ENCODE results near the gene SPR. TPM values are rescaled to one million over a fixed set of nuclear protein-coding genes. Genes with fewer than 3 reads are reported as not detected.
A peak's percentile ranks its signal among the peaks of the same experiment; 100 is the strongest.

SPR gene
- total and polyA plus RNA-seq, 9 of the 15 experiments (the other 6 are each of a cell fraction or from before 2014, with no cell fraction given), result 7.7 to 38.3 (median 26.3) TPM

GRCh38 chr2:72917877-72918553 is 30.8 kb downstream of the SPR start:
- H3K9me3 ChIP-seq (replicated peaks; ENCODE audit: control insufficient read depth, insufficient read depth, low read depth, low read length), result no peaks in the 10 kb centered on the region
- peaks cover 0 to 53% of the 10 kb centered on the region in 2 experiments; a peak in 3 of 5 replicates for H3K4me1 ChIP-seq (replicated peaks in 1 of 2; ENCODE audit: control insufficient read depth in 2 of 2, insufficient read depth in 2 of 2, low read length in 2 of 2)
- FAIRE-seq, result no peak
- no peak overlapping the region for H2AFZ ChIP-seq (ENCODE audit: low read depth, low read length)
- peaks cover 34% of the 10 kb centered on the region; the same call in 1 of the 2 replicates for H4K20me1 ChIP-seq (replicated peaks; ENCODE audit: control insufficient read depth, insufficient read depth, low read length)
- H3K4me3 ChIP-seq, result peak overlapping the region; percentile 29; the same call in 1 of the 2 replicates
- in situ Hi-C loops (cut with MboI), result no loop called here
- ATAC-seq, result no peak
- DNase-seq (ENCODE audit: extremely low read depth in 1 of 4, low spot score in 3 of 4), result no peak
- CTCF ChIA-PET (ENCODE audit: low intra/inter-chr PET ratio), result no interaction called here
- no peaks in the 10 kb centered on the region for H3K79me2 ChIP-seq (ENCODE audit: control insufficient read depth, insufficient read depth, low read length)
- no TSS peak for BruUV-seq (replicated peaks)
- intact Hi-C loops (cut with micrococcal nuclease), result no loop called here
- H3K27ac ChIP-seq (ENCODE audit: extremely low read depth, low read depth, low read length), result no peak overlapping the region
- WGBS (ENCODE audit: insufficient coverage, low coverage, missing lambda C conversion rate), result 7% methylated on average over 63 of the region's 89 CpGs
- no peaks in the 10 kb centered on the region for H3K36me3 ChIP-seq (ENCODE audit: control insufficient read depth, insufficient read depth, low read length)
- H3K9me1 ChIP-seq (ENCODE audit: control insufficient read depth, insufficient read depth, low read length), result no peaks in the 10 kb centered on the region
- POLR2A ChIA-PET, result interaction anchor here (0.6 to 1.2 kb wide), 4 partner anchors 9 to 260 kb away, joined by 3 to 4 read pairs (median 4); no protein-coding TSS in a partner anchor
- peak overlapping the region in 1 of 2 experiments; percentile 58; a peak in 1 of 4 replicates for H3K9ac ChIP-seq (ENCODE audit: insufficient read depth in 1 of 2, low read depth in 2 of 2, low read length in 2 of 2)
- H3K27me3 ChIP-seq (ENCODE audit: control insufficient read depth in 2 of 2, insufficient read depth in 2 of 2, low read length in 2 of 2), result peaks cover 77 to 87% of the 10 kb centered on the region in 2 experiments
- H3K4me2 ChIP-seq (ENCODE audit: insufficient read depth, low read length), result peak overlapping the region; percentile 18; the same call in 1 of the 2 replicates
- TF ChIP-seq PKNOX1 (IDR thresholded peaks at IDR 0.05), result no peak
- no peak for TF ChIP-seq SRSF7 (optimal IDR thresholded peaks at IDR 0.05; ENCODE audit: low read depth, low read length)
- no peak for TF ChIP-seq ZNF79 (CRISPR knock-in tag; IDR thresholded peaks at IDR 0.05; ENCODE audit: low read depth)
- 0 out of 2 replicates have a peak, but pooled peaks have one; percentile 9 for TF ChIP-seq KDM2B (CRISPR knock-in tag; IDR thresholded peaks at IDR 0.05)
- no peak for TF ChIP-seq GTF2F1 (IDR thresholded peaks at IDR 0.05; ENCODE audit: low read depth, low read length)
- peak in 1 of 2 experiments; percentile 48 for TF ChIP-seq E2F6 (IDR thresholded peaks at IDR 0.05; ENCODE audit: borderline replicate concordance in 1 of 2, extremely low read depth in 1 of 2, insufficient read depth in 1 of 2, insufficient read length in 1 of 2, low read depth in 1 of 2, low read length in 1 of 2, poor library complexity in 1 of 2, severe bottlenecking in 1 of 2)
- 0 out of 2 replicates have a peak, but pooled peaks have one; percentile 45 for TF ChIP-seq ZNF511 (CRISPR knock-in tag; IDR thresholded peaks at IDR 0.05)
- TF ChIP-seq EGR1 (conservative IDR thresholded peaks at IDR 0.05), result 0 out of 2 replicates have a peak, but pooled peaks have one; percentile 21
- no peak for TF ChIP-seq SMC3 (conservative IDR thresholded peaks at IDR 0.05; ENCODE audit: insufficient read depth, low read depth, low read length)
- TF ChIP-seq, protein P1, sequence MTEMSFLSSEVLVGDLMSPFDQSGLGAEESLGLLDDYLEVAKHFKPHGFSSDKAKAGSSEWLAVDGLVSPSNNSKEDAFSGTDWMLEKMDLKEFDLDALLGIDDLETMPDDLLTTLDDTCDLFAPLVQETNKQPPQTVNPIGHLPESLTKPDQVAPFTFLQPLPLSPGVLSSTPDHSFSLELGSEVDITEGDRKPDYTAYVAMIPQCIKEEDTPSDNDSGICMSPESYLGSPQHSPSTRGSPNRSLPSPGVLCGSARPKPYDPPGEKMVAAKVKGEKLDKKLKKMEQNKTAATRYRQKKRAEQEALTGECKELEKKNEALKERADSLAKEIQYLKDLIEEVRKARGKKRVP (CRISPR knock-in tag; IDR thresholded peaks at IDR 0.05), result no peak
- TF ChIP-seq ETV5 (CRISPR knock-in tag; IDR thresholded peaks at IDR 0.05; ENCODE audit: low read depth), result no peak
- TF ChIP-seq EZH2 (IDR thresholded peaks at IDR 0.05; ENCODE audit: borderline replicate concordance, low read depth, low read length), result no peak; the same call in 1 of the 2 replicates
- TF ChIP-seq BRF1 (IDR thresholded peaks at IDR 0.05; ENCODE audit: borderline replicate concordance, extremely low read depth, insufficient read length), result no peak
- no peak for TF ChIP-seq BDP1 (IDR thresholded peaks at IDR 0.05; ENCODE audit: insufficient read depth, insufficient read length)

All from K562 (cell line).